Right atrium auricular region (tissue), 2 donors: ENCODE results near the gene NEXMIF. TPM values are rescaled to one million over a fixed set of nuclear protein-coding genes. Genes with fewer than 3 reads are reported as not detected.

ENCODE experiments used
- DNase-seq: peaks from one replicate; pipeline ENCODE4 v3.0.0-alpha.2; 2019; ENCODE audit warnings: low spot score
- H3K27ac ChIP-seq, 2 donors: fragments of 200-600 bp; sonication (generic); 1 replicate in 1 of 2; 2 replicates in 1 of 2; pipeline ENCODE4 v1.5.1; 2016 to 2019
- H3K27me3 ChIP-seq, 2 donors: fragments of 200-600 bp; sonication (generic); one replicate each; pipeline versions ENCODE4 v1.5.1 to v1.6.0; 2017 to 2019
- H3K36me3 ChIP-seq: fragments of 200-600 bp; sonication (generic); one replicate; pipeline ENCODE4 v1.5.1; 2016
- H3K4me1 ChIP-seq, 2 donors: fragments of 200-600 bp; sonication (generic); one replicate each; pipeline versions ENCODE4 v1.5.1 to v1.6.0; 2017 to 2019
- H3K4me3 ChIP-seq, 2 donors: fragments of 200-600 bp; sonication (generic); 1 replicate in 1 of 2; 2 replicates in 1 of 2; pipeline ENCODE4 v1.5.1; 2017 to 2019; ENCODE audit warnings: mild to moderate bottlenecking in 1 of 2, moderate library complexity in 1 of 2
- H3K9me3 ChIP-seq, 2 donors: fragments of 200-600 bp; sonication (generic); one replicate each; pipeline ENCODE4 v1.5.1; 2019
- total RNA-seq, 2 donors: library from RNA; depleted of rRNA; stranded (reverse); fragments of >200 nt; gene quantifications; one replicate each; pipeline ENCODE4 v1.1.0, GENCODE V29; 2016
- TF ChIP-seq, protein P1 (sequence below), 2 donors: fragments of 200-600 bp; sonication (generic); IDR thresholded peaks; one replicate each; pipeline ENCODE4 v1.5.1; 2019; ENCODE audit warnings: antibody characterized with exemption in 2 of 2

Gene NEXMIF
- total RNA-seq, 2 donors from 2014 or later, result 0.26 to 0.35 TPM

DNA sequence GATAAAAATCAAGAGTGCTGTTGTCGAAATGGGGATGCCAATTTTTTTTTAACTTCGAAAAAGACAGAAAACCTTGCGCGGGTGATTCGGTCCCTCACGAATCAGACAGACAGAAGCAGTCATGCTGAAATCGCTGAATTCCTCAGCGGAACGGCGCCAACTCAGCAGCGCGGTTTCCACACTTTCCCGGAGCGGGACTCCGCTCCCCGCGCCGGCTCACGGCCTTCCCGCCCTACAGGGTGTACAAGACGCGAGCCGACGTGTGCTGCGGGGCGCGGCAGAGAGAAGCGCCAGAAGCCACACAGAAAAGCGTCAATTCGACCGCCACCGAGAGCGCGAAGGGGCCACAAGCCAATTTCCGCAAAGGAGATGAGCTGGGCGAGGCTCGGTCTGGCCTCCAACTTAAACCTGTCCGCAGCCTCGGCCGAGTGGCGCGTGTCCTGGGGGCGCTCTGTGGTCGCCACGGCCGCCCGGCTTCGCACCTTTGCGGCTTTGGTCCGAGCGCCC, 1.3 kb downstream of the NEXMIF start:
- Histone ChIP-seq H3K36me3 (no peaks in the 10 kb centered on the region), H3K27ac (no peak overlapping the region), H3K27me3 (peaks cover 0 to 8% of the 10 kb centered on the region in 2 donors), H3K4me1 (peaks cover 0 to 6% of the 10 kb centered on the region in 2 donors), H3K9me3 (no peaks in the 10 kb centered on the region), H3K4me3 (peak overlapping the region in 1 of 2 donors; percentile 51)
- DNase-seq, result no peak
- TF ChIP-seq, protein P1, sequence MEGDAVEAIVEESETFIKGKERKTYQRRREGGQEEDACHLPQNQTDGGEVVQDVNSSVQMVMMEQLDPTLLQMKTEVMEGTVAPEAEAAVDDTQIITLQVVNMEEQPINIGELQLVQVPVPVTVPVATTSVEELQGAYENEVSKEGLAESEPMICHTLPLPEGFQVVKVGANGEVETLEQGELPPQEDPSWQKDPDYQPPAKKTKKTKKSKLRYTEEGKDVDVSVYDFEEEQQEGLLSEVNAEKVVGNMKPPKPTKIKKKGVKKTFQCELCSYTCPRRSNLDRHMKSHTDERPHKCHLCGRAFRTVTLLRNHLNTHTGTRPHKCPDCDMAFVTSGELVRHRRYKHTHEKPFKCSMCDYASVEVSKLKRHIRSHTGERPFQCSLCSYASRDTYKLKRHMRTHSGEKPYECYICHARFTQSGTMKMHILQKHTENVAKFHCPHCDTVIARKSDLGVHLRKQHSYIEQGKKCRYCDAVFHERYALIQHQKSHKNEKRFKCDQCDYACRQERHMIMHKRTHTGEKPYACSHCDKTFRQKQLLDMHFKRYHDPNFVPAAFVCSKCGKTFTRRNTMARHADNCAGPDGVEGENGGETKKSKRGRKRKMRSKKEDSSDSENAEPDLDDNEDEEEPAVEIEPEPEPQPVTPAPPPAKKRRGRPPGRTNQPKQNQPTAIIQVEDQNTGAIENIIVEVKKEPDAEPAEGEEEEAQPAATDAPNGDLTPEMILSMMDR (IDR thresholded peaks at IDR 0.05), result no peak

GRCh38 chrX:74922922-74923543, 2.2 kb downstream of the NEXMIF start:
- Histone ChIP-seq H3K36me3 (no peaks in the 10 kb centered on the region), H3K27ac (no peak overlapping the region), H3K4me1 (peaks cover 0 to 6% of the 10 kb centered on the region in 2 donors), H3K27me3 (peaks cover 0 to 8% of the 10 kb centered on the region in 2 donors), H3K4me3 (no peak overlapping the region), H3K9me3 (no peaks in the 10 kb centered on the region)
- no peak for DNase-seq
- TF ChIP-seq, protein P1 (IDR thresholded peaks at IDR 0.05), result no peak

- Histone ChIP-seq H3K36me3 (no peaks in the 10 kb centered on the region), H3K27ac (no peak overlapping the region), H3K9me3 (no peaks in the 10 kb centered on the region), H3K4me1 (no peaks in the 10 kb centered on the region), H3K4me3 (no peak overlapping the region), H3K27me3 (no peaks in the 10 kb centered on the region)
- DNase-seq, result no peak
- TF ChIP-seq, protein P1 (IDR thresholded peaks at IDR 0.05), result no peak
Measured at GRCh38 chrX:74911494-74911893, 13.8 kb downstream of the NEXMIF start.

DNA sequence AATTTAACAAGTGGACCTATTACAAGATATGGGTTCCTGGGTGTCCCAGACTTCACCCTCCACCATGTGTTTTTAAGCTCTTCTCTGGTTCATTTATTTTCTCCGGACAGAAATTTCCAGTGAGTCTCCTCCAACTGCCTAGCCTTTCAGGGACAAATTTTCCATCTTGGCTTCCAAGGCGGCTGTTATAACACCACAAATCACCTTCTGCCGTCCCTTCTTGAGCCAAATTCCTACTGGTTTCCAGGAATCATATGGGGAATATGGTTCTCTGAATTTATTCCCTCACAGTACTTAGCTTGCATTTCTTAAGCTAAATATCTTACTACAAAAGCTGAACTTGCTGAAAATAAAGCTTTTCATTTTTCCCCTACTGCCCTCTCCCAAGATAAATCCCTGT, 18.8 kb downstream of the NEXMIF start:
- no peaks in the 10 kb centered on the region for H3K27me3 ChIP-seq
- no peaks in the 10 kb centered on the region for H3K4me1 ChIP-seq
- H3K27ac ChIP-seq, result no peak overlapping the region
- H3K9me3 ChIP-seq, result no peaks in the 10 kb centered on the region
- no peak for DNase-seq
- TF ChIP-seq, protein P1 (IDR thresholded peaks at IDR 0.05), result no peak
- H3K36me3 ChIP-seq, result no peaks in the 10 kb centered on the region
- H3K4me3 ChIP-seq, result no peak overlapping the region

- DNase-seq, result no peak
- no peaks in the 10 kb centered on the region for H3K4me1 ChIP-seq
- no peaks in the 10 kb centered on the region for H3K27me3 ChIP-seq
- H3K27ac ChIP-seq, result no peak overlapping the region
- H3K36me3 ChIP-seq, result no peaks in the 10 kb centered on the region
- TF ChIP-seq, protein P1 (IDR thresholded peaks at IDR 0.05), result no peak
- H3K9me3 ChIP-seq, result peaks cover 0 to 8% of the 10 kb centered on the region in 2 donors
- H3K4me3 ChIP-seq, result no peak overlapping the region
Measured at GRCh38 chrX:74902806-74903205, 22.4 kb downstream of the NEXMIF start.

GRCh38 chrX:74892561-74892960, 32.7 kb downstream of the NEXMIF start:
- no peaks in the 10 kb centered on the region for H3K4me1 ChIP-seq
- H3K9me3 ChIP-seq, result no peaks in the 10 kb centered on the region
- no peaks in the 10 kb centered on the region for H3K36me3 ChIP-seq
- H3K4me3 ChIP-seq, result no peak overlapping the region
- no peaks in the 10 kb centered on the region for H3K27me3 ChIP-seq
- DNase-seq, result no peak
- no peak overlapping the region for H3K27ac ChIP-seq
- TF ChIP-seq, protein P1 (IDR thresholded peaks at IDR 0.05), result no peak
